Activated naive CD4-positive, alpha-beta T cell treated with anti-CD3 and anti-CD28 coated beads, Interleukin-2, amount 50 U/mL, for 24 hours (primary cell): Measurements from ENCODE around the gene KAT7.
A peak's percentile ranks its signal among the peaks of the same experiment; 100 is the strongest.

Experiments used
- H3K27ac Mint-ChIP-seq: one replicate; pipeline ENCODE4 v1.8.0; 2021; ENCODE audit warnings: mild to moderate bottlenecking, mixed read lengths
- H3K27me3 Mint-ChIP-seq: one replicate; pipeline ENCODE4 v1.8.0; 2021; ENCODE audit warnings: mixed read lengths
- H3K36me3 Mint-ChIP-seq: one replicate; pipeline ENCODE4 v1.8.0; 2021; ENCODE audit warnings: mixed read lengths
- H3K4me1 Mint-ChIP-seq: one replicate; pipeline ENCODE4 v1.8.0; 2021; ENCODE audit warnings: mixed read lengths
- H3K4me3 Mint-ChIP-seq: one replicate; pipeline ENCODE4 v1.8.0; 2021; ENCODE audit warnings: mild to moderate bottlenecking, mixed read lengths
- H3K9me3 Mint-ChIP-seq: one replicate; pipeline ENCODE4 v1.8.0; 2021; ENCODE audit warnings: mixed read lengths

The KAT7 gene

DNA sequence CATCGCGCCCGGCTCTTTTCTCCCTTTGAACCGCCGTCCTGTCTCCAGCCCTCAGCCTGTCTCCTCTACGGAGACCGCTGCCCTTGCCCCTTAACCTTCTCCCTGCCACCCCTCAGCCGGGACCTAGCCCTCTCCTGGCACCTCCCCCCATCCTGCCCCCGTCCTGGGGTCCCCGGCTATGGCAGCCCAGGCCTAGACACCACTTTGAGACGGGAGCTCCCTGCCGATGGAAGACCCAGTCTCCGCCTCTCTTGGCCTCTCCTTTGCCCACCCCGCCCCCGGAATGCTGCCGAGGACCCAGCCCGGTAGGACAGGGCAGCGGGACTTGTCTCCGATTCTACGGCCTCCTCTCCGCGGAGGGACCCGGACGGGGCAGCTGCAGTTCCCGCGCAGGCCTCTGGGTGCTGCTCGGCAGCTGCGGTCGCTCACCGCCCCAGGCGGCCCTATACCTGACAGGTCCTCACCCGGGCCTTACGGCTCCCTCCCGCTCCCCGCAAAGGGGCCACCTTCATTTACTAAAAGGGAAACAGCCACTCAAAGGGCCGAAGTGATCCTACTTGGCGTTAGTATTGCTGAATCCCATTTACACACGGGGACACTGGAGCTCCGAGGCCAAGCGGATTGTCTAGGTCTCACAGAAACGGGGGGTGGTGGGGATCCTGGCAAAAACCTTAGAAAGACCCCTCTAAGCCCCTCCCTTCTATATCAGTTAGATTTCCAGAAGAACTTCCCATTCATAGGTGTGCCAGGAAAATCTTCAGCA is 92.0 kb downstream of the KAT7 start:
- no peak overlapping the region for H3K27ac Mint-ChIP-seq
- peaks cover 19% of the 10 kb centered on the region for H3K27me3 Mint-ChIP-seq
- no peaks in the 10 kb centered on the region for H3K36me3 Mint-ChIP-seq
- H3K9me3 Mint-ChIP-seq: no peaks in the 10 kb centered on the region
- H3K4me3 Mint-ChIP-seq: peak overlapping the region; percentile 61
- peaks cover 6% of the 10 kb centered on the region for H3K4me1 Mint-ChIP-seq

- H3K27me3 Mint-ChIP-seq: peaks cover 19% of the 10 kb centered on the region
- H3K4me1 Mint-ChIP-seq: peaks cover 6% of the 10 kb centered on the region
- H3K4me3 Mint-ChIP-seq: no peak overlapping the region
- H3K27ac Mint-ChIP-seq: no peak overlapping the region
- no peaks in the 10 kb centered on the region for H3K9me3 Mint-ChIP-seq
- no peaks in the 10 kb centered on the region for H3K36me3 Mint-ChIP-seq
These were observed 92.5 kb downstream of the KAT7 start for GRCh38 chr17:49881054-49881402.

- peaks cover 19% of the 10 kb centered on the region for H3K27me3 Mint-ChIP-seq
- no peaks in the 10 kb centered on the region for H3K9me3 Mint-ChIP-seq
- no peaks in the 10 kb centered on the region for H3K36me3 Mint-ChIP-seq
- no peak overlapping the region for H3K27ac Mint-ChIP-seq
- H3K4me3 Mint-ChIP-seq: no peak overlapping the region
- peaks cover 6% of the 10 kb centered on the region for H3K4me1 Mint-ChIP-seq
These were observed 94.0 kb downstream of the KAT7 start for GRCh38 chr17:49882434-49882833.
